GM19372 (cell line): ENCODE data around the gene KLC1.

ENCODE experiments used
- ATAC-seq: cut with Tn5 transposase; IDR thresholded peaks from one replicate; pipeline ENCODE4 v1.9.1; 2021; ENCODE audit warnings: mild to moderate bottlenecking, low read depth, moderate library complexity; ENCODE audit not compliant: unreplicated experiment

Gene KLC1

GRCh38 chr14:103731916-103732867, 103.2 kb downstream of the KLC1 start:
- no peak for ATAC-seq

GRCh38 chr14:103732868-103733620, 104.0 kb downstream of the KLC1 start:
- ATAC-seq = no peak

GRCh38 chr14:103733651-103734050, 104.6 kb downstream of the KLC1 start:
- ATAC-seq = no peak

GRCh38 chr14:103734081-103734888, 105.3 kb downstream of the KLC1 start:
- ATAC-seq = no peak

GRCh38 chr14:103735022-103735421, 106.0 kb downstream of the KLC1 start:
- ATAC-seq = no peak

GRCh38 chr14:103735439-103735814, 106.4 kb downstream of the KLC1 start:
- no peak for ATAC-seq

- ATAC-seq = no peak
Observed at GRCh38 chr14:103735815-103736545, 107.0 kb downstream of the KLC1 start.

- ATAC-seq = no peak
Observed at GRCh38 chr14:103736546-103737431, 107.8 kb downstream of the KLC1 start.

GRCh38 chr14:103737432-103738045, 108.5 kb downstream of the KLC1 start:
- ATAC-seq = no peak

GRCh38 chr14:103738166-103738565, 109.2 kb downstream of the KLC1 start:
- no peak for ATAC-seq

GRCh38 chr14:103738701-103739451, 109.9 kb downstream of the KLC1 start:
- ATAC-seq = no peak

- no peak for ATAC-seq
Observed at GRCh38 chr14:103739466-103739792, 110.4 kb downstream of the KLC1 start.

GRCh38 chr14:103739793-103740501, 110.9 kb downstream of the KLC1 start:
- no peak for ATAC-seq

GRCh38 chr14:103740991-103741689, 112.1 kb downstream of the KLC1 start:
- no peak for ATAC-seq

GRCh38 chr14:103741876-103742275, 112.9 kb downstream of the KLC1 start:
- no peak for ATAC-seq

GRCh38 chr14:103742499-103743255, 113.7 kb downstream of the KLC1 start:
- no peak for ATAC-seq
